GM18519 (cell line): ENCODE results near the gene PLD2.

ENCODE experiments used
- ATAC-seq: cut with Tn5 transposase; IDR thresholded peaks from one replicate; pipeline ENCODE4 v1.9.1; 2021; ENCODE audit warnings: mild to moderate bottlenecking, moderate library complexity; ENCODE audit not compliant: unreplicated experiment, low FRiP score

Gene PLD2

GRCh38 chr17:4833178-4833940 lies 26.4 kb downstream of the PLD2 start, which contains the start of gene MINK1:
TSS of gene MINK1 (plus strand) at chr17:4833340. CDS start at chr17:4833584, 244 bp downstream.
- ATAC-seq, result peak; percentile 69

GRCh38 chr17:4833941-4834680 lies 27.2 kb downstream of the PLD2 start:
- ATAC-seq, result no peak

GRCh38 chr17:4834681-4835020 lies 27.7 kb downstream of the PLD2 start:
- no peak for ATAC-seq

GRCh38 chr17:4836221-4836620 lies 29.3 kb downstream of the PLD2 start:
- ATAC-seq, result no peak

GRCh38 chr17:4837471-4838308 lies 30.7 kb downstream of the PLD2 start:
- no peak for ATAC-seq

- ATAC-seq, result no peak
These were observed 31.4 kb downstream of the PLD2 start for GRCh38 chr17:4838309-4838785.

- ATAC-seq, result no peak
These were observed 32.3 kb downstream of the PLD2 start for GRCh38 chr17:4839221-4839620.

- ATAC-seq, result no peak
These were observed 33.3 kb downstream of the PLD2 start for GRCh38 chr17:4839965-4840892.

- ATAC-seq, result no peak
These were observed 33.9 kb downstream of the PLD2 start for GRCh38 chr17:4840893-4841242.

GRCh38 chr17:4842376-4842775 lies 35.4 kb downstream of the PLD2 start:
- ATAC-seq, result no peak

- no peak for ATAC-seq
These were observed 36.5 kb downstream of the PLD2 start for GRCh38 chr17:4843321-4844000.

- ATAC-seq, result no peak
These were observed 38.2 kb downstream of the PLD2 start for GRCh38 chr17:4845118-4845517.

- ATAC-seq, result no peak
These were observed 39.9 kb downstream of the PLD2 start for GRCh38 chr17:4846635-4847390.

GRCh38 chr17:4849011-4849536 lies 42.1 kb downstream of the PLD2 start:
- no peak for ATAC-seq

- ATAC-seq, result no peak
These were observed 43.3 kb downstream of the PLD2 start for GRCh38 chr17:4850246-4850645.

- ATAC-seq, result no peak
These were observed 44.1 kb downstream of the PLD2 start for GRCh38 chr17:4851084-4851483.

- no peak for ATAC-seq
These were observed 45.7 kb downstream of the PLD2 start for GRCh38 chr17:4852567-4853207.

- no peak for ATAC-seq
These were observed 46.3 kb downstream of the PLD2 start for GRCh38 chr17:4853208-4853671.
